Measurements from ENCODE around the gene WASF2. TPM values are rescaled to one million over a fixed set of nuclear protein-coding genes. Genes with fewer than 3 reads are reported as not detected.
A peak's percentile ranks its signal among the peaks of the same experiment; 100 is the strongest.

Gene WASF2
- total and polyA plus RNA-seq, 2 experiments from 2014 or later, result 32.7 to 53.4 TPM

DNA sequence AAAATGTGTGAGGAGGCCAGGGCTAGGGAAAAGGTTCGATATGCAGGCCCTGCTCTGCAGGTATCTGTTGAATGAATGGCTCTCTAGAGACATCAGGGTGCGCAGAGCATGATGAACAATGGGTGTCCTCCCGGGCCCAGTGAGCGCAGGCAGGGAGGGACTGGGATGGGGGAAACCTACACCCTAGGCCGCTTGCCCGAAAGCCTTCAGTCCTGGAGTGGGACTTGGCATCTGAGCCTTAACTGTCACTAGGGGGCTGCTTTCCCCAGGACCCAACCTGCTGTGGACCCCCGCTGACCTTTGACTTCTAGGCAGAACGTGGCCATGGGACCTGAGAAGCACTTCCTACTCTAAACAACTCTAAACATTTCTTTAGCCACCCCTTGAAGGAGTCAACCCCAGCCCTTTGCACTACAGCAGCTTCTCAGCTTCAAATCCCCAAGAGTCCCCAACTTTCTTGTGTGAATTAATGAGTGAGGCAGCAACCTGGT lies 122.8 kb downstream of the WASF2 start:
- Histone ChIP-seq H3K27ac (peak overlapping the region; percentile 80), H3K9me3 (ENCODE audit: low read depth) (no peaks in the 10 kb centered on the region), H3K36me3 (no peaks in the 10 kb centered on the region), H3K4me3 (peak overlapping the region; percentile 52), H3K27me3 (no peaks in the 10 kb centered on the region), H3K4me1 (ENCODE audit: low read depth) (peaks cover 3% of the 10 kb centered on the region)
- DNase-seq (ENCODE audit: low read depth in 1 of 2, low spot score in 1 of 2), result no peak
- TF ChIP-seq, protein P1, sequence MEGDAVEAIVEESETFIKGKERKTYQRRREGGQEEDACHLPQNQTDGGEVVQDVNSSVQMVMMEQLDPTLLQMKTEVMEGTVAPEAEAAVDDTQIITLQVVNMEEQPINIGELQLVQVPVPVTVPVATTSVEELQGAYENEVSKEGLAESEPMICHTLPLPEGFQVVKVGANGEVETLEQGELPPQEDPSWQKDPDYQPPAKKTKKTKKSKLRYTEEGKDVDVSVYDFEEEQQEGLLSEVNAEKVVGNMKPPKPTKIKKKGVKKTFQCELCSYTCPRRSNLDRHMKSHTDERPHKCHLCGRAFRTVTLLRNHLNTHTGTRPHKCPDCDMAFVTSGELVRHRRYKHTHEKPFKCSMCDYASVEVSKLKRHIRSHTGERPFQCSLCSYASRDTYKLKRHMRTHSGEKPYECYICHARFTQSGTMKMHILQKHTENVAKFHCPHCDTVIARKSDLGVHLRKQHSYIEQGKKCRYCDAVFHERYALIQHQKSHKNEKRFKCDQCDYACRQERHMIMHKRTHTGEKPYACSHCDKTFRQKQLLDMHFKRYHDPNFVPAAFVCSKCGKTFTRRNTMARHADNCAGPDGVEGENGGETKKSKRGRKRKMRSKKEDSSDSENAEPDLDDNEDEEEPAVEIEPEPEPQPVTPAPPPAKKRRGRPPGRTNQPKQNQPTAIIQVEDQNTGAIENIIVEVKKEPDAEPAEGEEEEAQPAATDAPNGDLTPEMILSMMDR (IDR thresholded peaks at IDR 0.05; ENCODE audit: low read depth, low read length), result no peak

- H3K4me3 ChIP-seq, result peak within 1 kb of the TSS; percentile 52
- peaks cover 3% of the 10 kb centered on the region for H3K4me1 ChIP-seq (ENCODE audit: low read depth)
- TF ChIP-seq, protein P1 (IDR thresholded peaks at IDR 0.05; ENCODE audit: low read depth, low read length), result peak; percentile 37
- no peaks in the 10 kb centered on the region for H3K27me3 ChIP-seq
- peak; percentile 82 to 84 for DNase-seq (ENCODE audit: low read depth in 1 of 2, low spot score in 1 of 2)
- no peaks in the 10 kb centered on the region for H3K9me3 ChIP-seq (ENCODE audit: low read depth)
- H3K27ac ChIP-seq, result peak within 1 kb of the TSS; percentile 80
- no peaks in the 10 kb centered on the region for H3K36me3 ChIP-seq
Measured at GRCh38 chr1:27366411-27367159, 123.4 kb downstream of the WASF2 start, which contains the start of gene MAP3K6. Gene MAP3K6 (minus strand): TSS chr1:27366961. CDS start chr1:27366597, 364 bp downstream.

- Histone ChIP-seq H3K4me3 (peak overlapping the region; percentile 52), H3K27me3 (peaks cover 2% of the 10 kb centered on the region), H3K9me3 (ENCODE audit: low read depth) (no peaks in the 10 kb centered on the region), H3K36me3 (no peaks in the 10 kb centered on the region), H3K4me1 (ENCODE audit: low read depth) (peaks cover 3% of the 10 kb centered on the region), H3K27ac (peak overlapping the region; percentile 80)
- TF ChIP-seq, protein P1 (IDR thresholded peaks at IDR 0.05; ENCODE audit: low read depth, low read length), result no peak
- DNase-seq (ENCODE audit: low read depth in 1 of 2, low spot score in 1 of 2), result peak; percentile 73 to 89
Measured at GRCh38 chr1:27366113-27366410, 123.9 kb downstream of the WASF2 start.

DNA sequence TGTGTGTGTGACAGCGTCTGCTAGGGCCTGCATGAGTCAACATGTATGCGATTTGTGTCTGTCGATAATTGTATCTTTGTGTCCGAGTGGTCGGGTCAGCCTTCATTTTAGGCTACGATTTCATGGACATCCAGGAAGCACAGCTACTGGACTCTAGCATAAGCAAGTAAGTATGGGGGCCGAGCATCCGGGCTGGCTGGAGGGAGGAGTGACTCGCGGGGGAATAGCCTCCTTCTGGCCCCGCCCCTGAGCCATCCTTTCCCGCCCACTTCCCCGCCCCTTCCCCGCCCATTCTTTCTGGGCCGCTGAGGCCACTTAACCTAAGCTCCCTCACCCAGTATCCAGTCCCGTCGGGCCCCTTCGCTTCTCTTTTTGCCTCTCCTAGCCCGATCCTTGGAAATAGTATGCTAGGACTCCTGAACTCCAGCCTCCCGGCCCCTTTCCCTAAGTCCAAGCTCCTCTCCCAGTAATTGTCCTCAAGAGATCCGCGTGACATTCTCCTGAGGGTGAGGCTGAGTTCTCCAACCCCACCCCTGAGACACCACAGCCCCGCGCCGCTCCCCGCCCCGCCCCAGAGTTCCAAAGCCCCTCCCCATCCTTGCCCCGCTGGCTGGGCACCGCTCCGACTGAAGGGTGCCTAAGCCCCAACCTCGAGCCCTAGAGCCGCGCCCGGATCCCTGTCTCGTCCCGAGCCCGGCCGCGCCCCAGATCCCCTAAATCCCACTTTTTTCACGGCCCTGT lies 124.4 kb downstream of the WASF2 start:
- Histone ChIP-seq H3K9me3 (ENCODE audit: low read depth) (no peaks in the 10 kb centered on the region), H3K27me3 (peaks cover 7% of the 10 kb centered on the region), H3K36me3 (no peaks in the 10 kb centered on the region), H3K4me1 (ENCODE audit: low read depth) (peaks cover 3% of the 10 kb centered on the region), H3K27ac (peak overlapping the region; percentile 80), H3K4me3 (peak overlapping the region; percentile 52)
- peak; percentile 91 to 94 for DNase-seq (ENCODE audit: low read depth in 1 of 2, low spot score in 1 of 2)
- TF ChIP-seq, protein P1 (IDR thresholded peaks at IDR 0.05; ENCODE audit: low read depth, low read length), result no peak

DNA sequence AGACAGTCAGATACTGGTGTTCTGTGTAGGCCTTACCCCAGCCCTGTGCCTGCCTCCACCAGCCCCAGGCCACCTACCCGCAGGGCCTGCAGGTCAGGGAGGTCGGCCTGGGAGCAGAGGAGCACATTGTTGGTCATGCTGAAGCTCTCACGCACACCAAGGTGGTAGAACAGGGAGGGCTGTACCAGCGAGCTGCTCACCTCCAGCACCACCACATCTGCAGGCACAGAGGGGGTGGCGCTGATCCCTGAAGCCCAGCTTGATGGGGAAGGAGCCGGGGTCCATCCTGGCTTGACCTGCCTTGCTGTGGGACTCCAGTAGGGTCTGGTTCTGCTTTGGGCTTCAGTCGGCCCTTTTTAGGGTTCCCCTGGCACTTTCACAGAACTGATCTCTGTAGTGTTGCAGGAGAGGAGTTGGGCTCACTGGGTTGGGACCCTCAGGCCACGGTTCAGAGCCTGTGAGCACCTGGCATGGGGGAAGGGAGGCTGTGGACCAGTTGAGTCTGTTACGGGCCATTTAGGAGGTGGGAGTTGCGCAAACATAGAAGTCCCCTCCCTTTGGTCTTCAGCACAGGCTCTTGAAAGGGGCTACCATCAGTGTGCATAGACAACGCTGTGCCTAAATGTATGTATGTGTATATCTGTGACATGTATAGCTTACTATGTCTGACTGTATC lies 125.1 kb downstream of the WASF2 start:
- TF ChIP-seq, protein P1 (IDR thresholded peaks at IDR 0.05; ENCODE audit: low read depth, low read length), result no peak
- Histone ChIP-seq H3K4me3 (no peak overlapping the region), H3K4me1 (ENCODE audit: low read depth) (peaks cover 3% of the 10 kb centered on the region), H3K27ac (no peak overlapping the region), H3K9me3 (ENCODE audit: low read depth) (no peaks in the 10 kb centered on the region), H3K27me3 (peaks cover 13% of the 10 kb centered on the region), H3K36me3 (no peaks in the 10 kb centered on the region)
- DNase-seq (ENCODE audit: low read depth in 1 of 2, low spot score in 1 of 2), result no peak
